ENCODE data around the gene EEF1AKMT2.
"Not testable (repeated sequence)": the region's sequence is repeated elsewhere in the genome, so short reads cannot be mapped to it uniquely, and the experiment has no call there.

Gene EEF1AKMT2

GRCh38 chr10:124820121-124820520, 28.4 kb upstream of the EEF1AKMT2 start:
- H3K9me3 ChIP-seq (replicated peaks; ENCODE audit: low read length), result no peaks in the 10 kb centered on the region
- no peak overlapping the region for H3K9ac ChIP-seq (ENCODE audit: low read depth, low read length)
- no peaks in the 10 kb centered on the region for H3K27me3 ChIP-seq (ENCODE audit: control insufficient read depth, insufficient read depth, low read length)
- no peak overlapping the region for H3K4me3 ChIP-seq (ENCODE audit: low read length)
- H3K4me2 ChIP-seq (ENCODE audit: low read length), result no peak overlapping the region
- H3K36me3 ChIP-seq (ENCODE audit: insufficient read depth, low read length), result peaks cover 26% of the 10 kb centered on the region
- H3K4me1 ChIP-seq (ENCODE audit: control insufficient read depth, insufficient read depth, low read length), result no peaks in the 10 kb centered on the region

- no peaks in the 10 kb centered on the region for H3K36me3 ChIP-seq (ENCODE audit: insufficient read depth, low read length)
- H3K9ac ChIP-seq (ENCODE audit: low read depth, low read length), result peak overlapping the region; percentile 99
- no peaks in the 10 kb centered on the region for H3K9me3 ChIP-seq (replicated peaks; ENCODE audit: low read length)
- H3K4me2 ChIP-seq (ENCODE audit: low read length), result peak overlapping the region; percentile 95
- H3K4me3 ChIP-seq (ENCODE audit: low read length), result peak overlapping the region; percentile 84
- peaks cover 4% of the 10 kb centered on the region for H3K4me1 ChIP-seq (ENCODE audit: control insufficient read depth, insufficient read depth, low read length)
- no peaks in the 10 kb centered on the region for H3K27me3 ChIP-seq (ENCODE audit: control insufficient read depth, insufficient read depth, low read length)
Measured at GRCh38 chr10:124802313-124802675, 10.6 kb upstream of the EEF1AKMT2 start.

- H3K4me2 ChIP-seq (ENCODE audit: low read length), result no peak overlapping the region
- peaks cover 4% of the 10 kb centered on the region for H3K4me1 ChIP-seq (ENCODE audit: control insufficient read depth, insufficient read depth, low read length)
- H3K9me3 ChIP-seq (replicated peaks; ENCODE audit: low read length), result no peaks in the 10 kb centered on the region
- H3K36me3 ChIP-seq (ENCODE audit: insufficient read depth, low read length), result no peaks in the 10 kb centered on the region
- H3K9ac ChIP-seq (ENCODE audit: low read depth, low read length), result no peak overlapping the region
- H3K27me3 ChIP-seq (ENCODE audit: control insufficient read depth, insufficient read depth, low read length), result no peaks in the 10 kb centered on the region
- no peak overlapping the region for H3K4me3 ChIP-seq (ENCODE audit: low read length)
Measured at GRCh38 chr10:124799211-124799610, 7.5 kb upstream of the EEF1AKMT2 start.

- Histone ChIP-seq H3K27me3 (ENCODE audit: control insufficient read depth, insufficient read depth, low read length) (no peaks in the 10 kb centered on the region), H3K9me3 (replicated peaks; ENCODE audit: low read length) (no peaks in the 10 kb centered on the region)
Measured at GRCh38 chr10:124798781-124799180, 7.1 kb upstream of the EEF1AKMT2 start.

GRCh38 chr10:124798364-124798763, 6.7 kb upstream of the EEF1AKMT2 start:
- peaks cover 4% of the 10 kb centered on the region for H3K4me1 ChIP-seq (ENCODE audit: control insufficient read depth, insufficient read depth, low read length)
- H3K9ac ChIP-seq (ENCODE audit: low read depth, low read length), result no peak overlapping the region
- no peaks in the 10 kb centered on the region for H3K27me3 ChIP-seq (ENCODE audit: control insufficient read depth, insufficient read depth, low read length)
- no peak overlapping the region for H3K4me2 ChIP-seq (ENCODE audit: low read length)
- no peaks in the 10 kb centered on the region for H3K9me3 ChIP-seq (replicated peaks; ENCODE audit: low read length)
- H3K36me3 ChIP-seq (ENCODE audit: insufficient read depth, low read length), result no peaks in the 10 kb centered on the region
- no peak overlapping the region for H3K4me3 ChIP-seq (ENCODE audit: low read length)

More at GRCh38 chr10:124798781-124799180, 7.1 kb upstream of the EEF1AKMT2 start:
- Histone ChIP-seq H3K9ac (ENCODE audit: low read depth, low read length) (no peak overlapping the region), H3K4me3 (ENCODE audit: low read length) (no peak overlapping the region), H3K36me3 (ENCODE audit: insufficient read depth, low read length) (no peaks in the 10 kb centered on the region), H3K4me1 (ENCODE audit: control insufficient read depth, insufficient read depth, low read length) (peaks cover 4% of the 10 kb centered on the region), H3K4me2 (ENCODE audit: low read length) (no peak overlapping the region)

- Histone ChIP-seq H3K9me3 (replicated peaks; ENCODE audit: low read length) (no peaks in the 10 kb centered on the region), H3K36me3 (ENCODE audit: insufficient read depth, low read length) (peaks cover 12% of the 10 kb centered on the region), H3K4me2 (ENCODE audit: low read length) (no peak overlapping the region), H3K4me3 (ENCODE audit: low read length) (no peak overlapping the region), H3K9ac (ENCODE audit: low read depth, low read length) (no peak overlapping the region), H3K27me3 (ENCODE audit: control insufficient read depth, insufficient read depth, low read length) (no peaks in the 10 kb centered on the region), H3K4me1 (ENCODE audit: control insufficient read depth, insufficient read depth, low read length) (peaks cover 3% of the 10 kb centered on the region)
Measured at GRCh38 chr10:124792998-124793352, 1.3 kb upstream of the EEF1AKMT2 start.

GRCh38 chr10:124782900-124783299, 8.8 kb downstream of the EEF1AKMT2 start:
- H3K4me3 ChIP-seq (ENCODE audit: low read length); H3K9ac ChIP-seq (ENCODE audit: low read depth, low read length); H3K9me3 ChIP-seq (replicated peaks; ENCODE audit: low read length); H3K4me2 ChIP-seq (ENCODE audit: low read length); H3K27me3 ChIP-seq (ENCODE audit: control insufficient read depth, insufficient read depth, low read length); H3K4me1 ChIP-seq (ENCODE audit: control insufficient read depth, insufficient read depth, low read length): not testable (repeated sequence)
- peaks cover 30% of the 10 kb centered on the region for H3K36me3 ChIP-seq (ENCODE audit: insufficient read depth, low read length)

GRCh38 chr10:124768791-124769190, 22.9 kb downstream of the EEF1AKMT2 start:
- no peaks in the 10 kb centered on the region for H3K9me3 ChIP-seq (replicated peaks; ENCODE audit: low read length)
- peaks cover 30% of the 10 kb centered on the region for H3K36me3 ChIP-seq (ENCODE audit: insufficient read depth, low read length)
- no peaks in the 10 kb centered on the region for H3K27me3 ChIP-seq (ENCODE audit: control insufficient read depth, insufficient read depth, low read length)
- no peak overlapping the region for H3K9ac ChIP-seq (ENCODE audit: low read depth, low read length)
- no peak overlapping the region for H3K4me2 ChIP-seq (ENCODE audit: low read length)
- H3K4me3 ChIP-seq (ENCODE audit: low read length), result no peak overlapping the region
- no peaks in the 10 kb centered on the region for H3K4me1 ChIP-seq (ENCODE audit: control insufficient read depth, insufficient read depth, low read length)

GRCh38 chr10:124765256-124765655, 26.4 kb downstream of the EEF1AKMT2 start:
- H3K9ac ChIP-seq (ENCODE audit: low read depth, low read length), result no peak overlapping the region
- H3K4me2 ChIP-seq (ENCODE audit: low read length), result no peak overlapping the region
- H3K4me1 ChIP-seq (ENCODE audit: control insufficient read depth, insufficient read depth, low read length), result no peaks in the 10 kb centered on the region
- no peak overlapping the region for H3K4me3 ChIP-seq (ENCODE audit: low read length)
- peaks cover 32% of the 10 kb centered on the region for H3K36me3 ChIP-seq (ENCODE audit: insufficient read depth, low read length)
- no peaks in the 10 kb centered on the region for H3K9me3 ChIP-seq (replicated peaks; ENCODE audit: low read length)
- no peaks in the 10 kb centered on the region for H3K27me3 ChIP-seq (ENCODE audit: control insufficient read depth, insufficient read depth, low read length)

GRCh38 chr10:124763267-124763666, 28.4 kb downstream of the EEF1AKMT2 start:
- Histone ChIP-seq H3K4me2 (ENCODE audit: low read length) (no peak overlapping the region), H3K4me3 (ENCODE audit: low read length) (no peak overlapping the region), H3K27me3 (ENCODE audit: control insufficient read depth, insufficient read depth, low read length) (no peaks in the 10 kb centered on the region), H3K9me3 (replicated peaks; ENCODE audit: low read length) (no peaks in the 10 kb centered on the region), H3K9ac (ENCODE audit: low read depth, low read length) (no peak overlapping the region), H3K36me3 (ENCODE audit: insufficient read depth, low read length) (peaks cover 42% of the 10 kb centered on the region), H3K4me1 (ENCODE audit: control insufficient read depth, insufficient read depth, low read length) (no peaks in the 10 kb centered on the region)

GRCh38 chr10:124762281-124762680, 29.4 kb downstream of the EEF1AKMT2 start:
- H3K4me2 ChIP-seq (ENCODE audit: low read length), result no peak overlapping the region
- peaks cover 42% of the 10 kb centered on the region for H3K36me3 ChIP-seq (ENCODE audit: insufficient read depth, low read length)
- no peaks in the 10 kb centered on the region for H3K4me1 ChIP-seq (ENCODE audit: control insufficient read depth, insufficient read depth, low read length)
- H3K4me3 ChIP-seq (ENCODE audit: low read length), result no peak overlapping the region
- no peaks in the 10 kb centered on the region for H3K9me3 ChIP-seq (replicated peaks; ENCODE audit: low read length)
- no peak overlapping the region for H3K9ac ChIP-seq (ENCODE audit: low read depth, low read length)
- no peaks in the 10 kb centered on the region for H3K27me3 ChIP-seq (ENCODE audit: control insufficient read depth, insufficient read depth, low read length)

- H3K4me1 ChIP-seq (ENCODE audit: control insufficient read depth, insufficient read depth, low read length), result no peaks in the 10 kb centered on the region
- H3K9ac ChIP-seq (ENCODE audit: low read depth, low read length), result no peak overlapping the region
- H3K36me3 ChIP-seq (ENCODE audit: insufficient read depth, low read length), result peaks cover 42% of the 10 kb centered on the region
- H3K9me3 ChIP-seq (replicated peaks; ENCODE audit: low read length), result no peaks in the 10 kb centered on the region
- no peaks in the 10 kb centered on the region for H3K27me3 ChIP-seq (ENCODE audit: control insufficient read depth, insufficient read depth, low read length)
- no peak overlapping the region for H3K4me2 ChIP-seq (ENCODE audit: low read length)
- no peak overlapping the region for H3K4me3 ChIP-seq (ENCODE audit: low read length)
Measured at GRCh38 chr10:124756156-124756903, 35.4 kb downstream of the EEF1AKMT2 start.
